Keratinocyte (primary cell): Measurements from ENCODE around the gene CACNA1I. TPM values are rescaled to one million over a fixed set of nuclear protein-coding genes. Genes with fewer than 3 reads are reported as not detected.

Experiments used
- DNase-seq: peaks from one replicate; pipeline ENCODE4 v3.0.0-alpha.2; 2011; ENCODE audit warnings: low read depth, missing footprints, low spot score
- FAIRE-seq: peaks from 2 replicates; lab custom pipeline; 2011; peaks lifted over from hg19 to GRCh38; lab: Jason Lieb, UNC
- H2AFZ ChIP-seq: 2 replicates; pipeline ENCODE4 v1.6.0; 2012; ENCODE audit warnings: low read length, control low read depth, inconsistent platforms; ENCODE audit not compliant: control insufficient read depth
- H3K27ac ChIP-seq: 2 replicates; pipeline ENCODE4 v1.5.1; 2011; ENCODE audit warnings: low read length; ENCODE audit not compliant: control insufficient read depth, insufficient read depth
- H3K27me3 ChIP-seq: 3 replicates; pipeline ENCODE4 v1.6.0; 2011; ENCODE audit warnings: low read length; ENCODE audit not compliant: control insufficient read depth, insufficient read depth; ENCODE audit errors: extremely low read depth
- H3K36me3 ChIP-seq, 2 experiments: 2 replicates in 1 of 2; 3 replicates in 1 of 2; pipeline ENCODE4 v1.5.1; 2011; ENCODE audit warnings: low read length in 2 of 2, mild to moderate bottlenecking in 1 of 2; ENCODE audit not compliant: control insufficient read depth in 2 of 2, insufficient read depth in 2 of 2; ENCODE audit errors: extremely low read depth in 1 of 2
- H3K4me1 ChIP-seq: 3 replicates; pipeline ENCODE4 v1.5.1; 2011; ENCODE audit warnings: low read length; ENCODE audit not compliant: control insufficient read depth, insufficient read depth; ENCODE audit errors: extremely low read depth
- H3K4me2 ChIP-seq: 3 replicates; pipeline ENCODE4 v1.6.0; 2011; ENCODE audit warnings: low read depth, low read length; ENCODE audit not compliant: control insufficient read depth, insufficient read depth; ENCODE audit errors: extremely low read depth
- H3K4me3 ChIP-seq, 3 experiments: fragments of 200-600 bp in 1 of 3; sonication (generic) in 1 of 3; 2 replicates in 2 of 3; 3 replicates in 1 of 3; pipeline ENCODE4 v1.5.1; 2011 to 2016; ENCODE audit warnings: low read length in 3 of 3, mild to moderate bottlenecking in 3 of 3, control low read depth in 2 of 3, inconsistent platforms in 1 of 3, low read depth in 1 of 3, mixed read lengths in 1 of 3, mixed run types in 1 of 3, moderate library complexity in 1 of 3; ENCODE audit not compliant: control insufficient read depth in 2 of 3, insufficient read depth in 2 of 3; ENCODE audit errors: extremely low read depth in 1 of 3
- H3K79me2 ChIP-seq: 2 replicates; pipeline ENCODE4 v1.6.0; 2012; ENCODE audit warnings: low read length; ENCODE audit not compliant: control insufficient read depth, insufficient read depth
- H3K9ac ChIP-seq: 3 replicates; pipeline ENCODE4 v1.6.0; 2011; ENCODE audit warnings: low read length; ENCODE audit not compliant: control insufficient read depth, insufficient read depth; ENCODE audit errors: extremely low read depth
- H3K9me1 ChIP-seq: 3 replicates; pipeline ENCODE4 v1.6.0; 2011; ENCODE audit warnings: low read length; ENCODE audit not compliant: control insufficient read depth, insufficient read depth; ENCODE audit errors: extremely low read depth
- H3K9me3 ChIP-seq: 2 replicates; pipeline ENCODE4 v1.5.1; 2012; ENCODE audit warnings: low read depth, low read length; ENCODE audit not compliant: control insufficient read depth
- H4K20me1 ChIP-seq: 3 replicates; pipeline ENCODE4 v1.6.0; 2011; ENCODE audit warnings: low read length; ENCODE audit not compliant: control insufficient read depth, insufficient read depth; ENCODE audit errors: extremely low read depth
- EZH2 ChIP-seq: IDR thresholded peaks from one replicate; pipeline ENCODE4 v1.6.1; 2012; ENCODE audit warnings: inconsistent platforms, mild to moderate bottlenecking, low read length, moderate library complexity
- dilution Hi-C: fragments of 300-500 bp; cut with MboI; formaldehyde crosslinking; loops from one replicate; pipeline ENCODE4 v1.7.0; 2020; ENCODE audit warnings: low sequenced_read_pairs; ENCODE audit not compliant: extremely low pct_ligation_motif_present
- polyA plus RNA-seq, 5 experiments: library from polyadenylated mRNA; depleted of rRNA in 3 of 5; stranded (reverse) in 3 of 5; stranded (forward) in 1 of 5; unstranded in 1 of 5; fragments of >200 nt; gene quantifications; 1 replicate in 1 of 5; 2 replicates in 3 of 5; 3 replicates in 1 of 5; pipeline versions ENCODE4 v1.2.1 to v1.2.3, GENCODE V29; 2011 to 2012; ENCODE audit warnings: missing spikeins in 2 of 5, low read depth in 1 of 5, low replicate concordance in 1 of 5
- TF ChIP-seq, protein P1 (sequence below), 3 experiments: IDR thresholded peaks in 1 of 3; conservative IDR thresholded peaks in 1 of 3; optimal IDR thresholded peaks in 1 of 3; 2 replicates in 2 of 3; 3 replicates in 1 of 3; pipeline versions ENCODE3 to v1.5.1; 2011; ENCODE audit warnings: low read length in 3 of 3, mild to moderate bottlenecking in 3 of 3, moderate library complexity in 2 of 3, control low read depth in 1 of 3, inconsistent platforms in 1 of 3; ENCODE audit not compliant: insufficient read depth in 2 of 3; ENCODE audit errors: extremely low read depth in 1 of 3

CACNA1I gene
- polyA plus RNA-seq, 1 donor (not counting 4 experiments of a cell fraction or from before 2014, with no cell fraction given) = not detected

DNA sequence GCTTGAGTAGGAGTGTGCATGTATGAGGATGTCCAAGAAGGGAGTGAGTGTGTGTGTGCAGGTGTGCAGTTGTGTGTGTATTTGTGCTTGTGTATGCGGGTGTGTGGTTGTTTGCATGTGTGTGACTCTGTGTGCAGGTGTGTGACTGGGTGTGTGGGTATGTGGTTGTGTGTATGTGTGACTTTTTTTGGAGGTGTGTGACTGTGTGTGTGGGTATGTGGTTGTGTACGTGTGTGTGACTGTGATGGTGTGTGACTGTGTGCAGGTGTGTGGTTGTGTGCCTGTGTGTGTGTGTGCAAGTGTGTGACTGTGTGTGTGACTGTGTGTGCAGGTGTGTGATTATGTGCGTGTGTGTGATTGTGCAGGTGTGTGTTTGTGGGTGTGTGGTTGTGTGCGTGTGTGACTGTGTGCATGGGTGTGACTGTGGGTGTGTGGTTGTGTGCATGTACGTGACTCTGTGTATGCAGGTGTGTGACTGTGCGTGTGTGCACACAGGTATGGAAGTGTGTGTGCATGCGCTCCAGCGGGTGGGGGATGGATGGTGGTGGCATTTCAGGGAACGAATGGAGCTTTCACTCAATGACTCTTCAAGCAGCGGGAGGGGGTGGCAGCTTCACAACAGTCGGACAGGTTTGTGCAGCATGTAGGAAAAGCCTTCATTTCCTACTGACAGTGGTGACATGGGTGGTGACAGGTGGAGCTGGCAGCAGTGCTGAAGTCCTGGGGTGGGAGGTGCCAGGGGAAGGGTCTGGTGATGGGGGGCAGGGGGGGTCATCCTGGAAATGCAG, 47.6 kb downstream of the CACNA1I start:
- H3K4me2 ChIP-seq = no peak overlapping the region
- DNase-seq (no peak), FAIRE-seq (no peak)
- H2AFZ ChIP-seq = no peak overlapping the region
- H3K9me1 ChIP-seq = no peaks in the 10 kb centered on the region
- no peak overlapping the region for H3K27ac ChIP-seq
- H3K9ac ChIP-seq = no peak overlapping the region
- dilution Hi-C loops = no loop called here
- H3K79me2 ChIP-seq = no peaks in the 10 kb centered on the region
- no peak overlapping the region for H3K4me3 ChIP-seq
- peaks cover 26% of the 10 kb centered on the region for H3K27me3 ChIP-seq
- H3K36me3 ChIP-seq = no peaks in the 10 kb centered on the region
- H3K9me3 ChIP-seq = no peaks in the 10 kb centered on the region
- no peaks in the 10 kb centered on the region for H4K20me1 ChIP-seq
- TF ChIP-seq, protein P1, sequence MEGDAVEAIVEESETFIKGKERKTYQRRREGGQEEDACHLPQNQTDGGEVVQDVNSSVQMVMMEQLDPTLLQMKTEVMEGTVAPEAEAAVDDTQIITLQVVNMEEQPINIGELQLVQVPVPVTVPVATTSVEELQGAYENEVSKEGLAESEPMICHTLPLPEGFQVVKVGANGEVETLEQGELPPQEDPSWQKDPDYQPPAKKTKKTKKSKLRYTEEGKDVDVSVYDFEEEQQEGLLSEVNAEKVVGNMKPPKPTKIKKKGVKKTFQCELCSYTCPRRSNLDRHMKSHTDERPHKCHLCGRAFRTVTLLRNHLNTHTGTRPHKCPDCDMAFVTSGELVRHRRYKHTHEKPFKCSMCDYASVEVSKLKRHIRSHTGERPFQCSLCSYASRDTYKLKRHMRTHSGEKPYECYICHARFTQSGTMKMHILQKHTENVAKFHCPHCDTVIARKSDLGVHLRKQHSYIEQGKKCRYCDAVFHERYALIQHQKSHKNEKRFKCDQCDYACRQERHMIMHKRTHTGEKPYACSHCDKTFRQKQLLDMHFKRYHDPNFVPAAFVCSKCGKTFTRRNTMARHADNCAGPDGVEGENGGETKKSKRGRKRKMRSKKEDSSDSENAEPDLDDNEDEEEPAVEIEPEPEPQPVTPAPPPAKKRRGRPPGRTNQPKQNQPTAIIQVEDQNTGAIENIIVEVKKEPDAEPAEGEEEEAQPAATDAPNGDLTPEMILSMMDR (optimal IDR thresholded peaks at IDR 0.05 in 1 of 3, IDR thresholded peaks at IDR 0.05 in 1 of 3, conservative IDR thresholded peaks at IDR 0.05 in 1 of 3; ENCODE audit: extremely low read depth in 1 of 3, insufficient read depth in 2 of 3, low read length in 3 of 3) = no peak
- no peak for TF ChIP-seq EZH2
- no peaks in the 10 kb centered on the region for H3K4me1 ChIP-seq

DNA sequence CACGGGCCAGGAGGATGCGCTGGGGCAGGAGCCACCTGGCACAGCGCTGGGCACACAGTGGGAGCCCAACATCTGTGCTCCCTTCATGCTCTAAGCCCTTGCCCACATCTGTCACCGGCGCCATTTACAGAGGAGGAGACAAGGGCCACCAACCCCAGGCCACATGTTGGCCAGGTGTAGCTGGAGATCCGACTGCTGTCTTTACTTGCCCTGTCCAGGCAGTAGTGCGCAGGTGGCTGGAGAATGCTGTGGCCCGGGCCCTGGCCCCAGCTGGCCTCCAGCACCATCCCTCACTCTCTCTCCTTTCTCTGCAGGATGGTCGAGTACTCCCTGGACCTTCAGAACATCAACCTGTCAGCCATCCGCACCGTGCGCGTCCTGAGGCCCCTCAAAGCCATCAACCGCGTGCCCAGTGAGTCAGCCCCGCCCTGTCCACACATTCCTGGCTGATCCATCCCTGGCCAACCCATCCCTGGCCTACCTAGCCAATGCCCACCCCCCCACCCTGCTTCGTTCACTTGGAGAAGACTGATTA, 48.5 kb downstream of the CACNA1I start:
- Histone ChIP-seq H2AFZ (no peak overlapping the region), H3K4me3 (no peak overlapping the region), H3K79me2 (no peaks in the 10 kb centered on the region), H3K9me3 (no peaks in the 10 kb centered on the region), H3K27ac (no peak overlapping the region), H4K20me1 (no peaks in the 10 kb centered on the region), H3K27me3 (peaks cover 29% of the 10 kb centered on the region), H3K9ac (no peak overlapping the region), H3K9me1 (no peaks in the 10 kb centered on the region), H3K4me1 (no peaks in the 10 kb centered on the region), H3K36me3 (no peaks in the 10 kb centered on the region), H3K4me2 (no peak overlapping the region)
- dilution Hi-C loops = no loop called here
- DNase-seq (no peak), FAIRE-seq (no peak)
- no peak for TF ChIP-seq EZH2
- TF ChIP-seq, protein P1 (optimal IDR thresholded peaks at IDR 0.05 in 1 of 3, IDR thresholded peaks at IDR 0.05 in 1 of 3, conservative IDR thresholded peaks at IDR 0.05 in 1 of 3; ENCODE audit: extremely low read depth in 1 of 3, insufficient read depth in 2 of 3, low read length in 3 of 3) = no peak
